Hepatocyte (in vitro differentiated cells): ENCODE results near the gene NFYC.

Experiments used
- EZH2 ChIP-seq: fragments of 200-600 bp; sonication (generic); IDR thresholded peaks from 2 replicates; pipeline ENCODE4 v1.6.1; 2016; ENCODE audit warnings: antibody characterized with exemption, mild to moderate bottlenecking, borderline replicate concordance
- TF ChIP-seq, protein P1 (sequence below): fragments of 200-600 bp; sonication (generic); IDR thresholded peaks from 2 replicates; pipeline ENCODE4 v1.5.1; 2016; ENCODE audit warnings: antibody characterized with exemption, mild to moderate bottlenecking; ENCODE audit not compliant: poor library complexity

DNA sequence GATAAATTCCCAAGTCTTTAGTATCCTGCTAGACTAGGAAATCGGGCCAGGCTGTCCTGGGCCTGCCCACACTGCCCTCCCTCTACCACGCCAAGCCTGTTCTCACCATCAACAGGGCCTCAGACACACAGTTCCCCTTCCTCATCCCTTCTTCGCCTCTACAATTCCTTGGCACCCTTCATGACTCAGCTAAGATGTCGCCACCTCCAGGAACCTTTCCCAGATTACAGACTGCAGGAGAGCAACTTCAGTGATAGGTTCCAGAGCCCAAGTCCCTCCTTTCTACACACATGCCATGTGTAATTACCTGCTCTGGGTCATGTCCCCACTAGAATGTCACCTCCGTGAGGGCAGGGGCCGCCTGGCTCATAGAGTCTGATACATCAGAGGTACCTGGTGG lies 29.4 kb upstream of the NFYC start:
- no peak for TF ChIP-seq EZH2
- TF ChIP-seq, protein P1, sequence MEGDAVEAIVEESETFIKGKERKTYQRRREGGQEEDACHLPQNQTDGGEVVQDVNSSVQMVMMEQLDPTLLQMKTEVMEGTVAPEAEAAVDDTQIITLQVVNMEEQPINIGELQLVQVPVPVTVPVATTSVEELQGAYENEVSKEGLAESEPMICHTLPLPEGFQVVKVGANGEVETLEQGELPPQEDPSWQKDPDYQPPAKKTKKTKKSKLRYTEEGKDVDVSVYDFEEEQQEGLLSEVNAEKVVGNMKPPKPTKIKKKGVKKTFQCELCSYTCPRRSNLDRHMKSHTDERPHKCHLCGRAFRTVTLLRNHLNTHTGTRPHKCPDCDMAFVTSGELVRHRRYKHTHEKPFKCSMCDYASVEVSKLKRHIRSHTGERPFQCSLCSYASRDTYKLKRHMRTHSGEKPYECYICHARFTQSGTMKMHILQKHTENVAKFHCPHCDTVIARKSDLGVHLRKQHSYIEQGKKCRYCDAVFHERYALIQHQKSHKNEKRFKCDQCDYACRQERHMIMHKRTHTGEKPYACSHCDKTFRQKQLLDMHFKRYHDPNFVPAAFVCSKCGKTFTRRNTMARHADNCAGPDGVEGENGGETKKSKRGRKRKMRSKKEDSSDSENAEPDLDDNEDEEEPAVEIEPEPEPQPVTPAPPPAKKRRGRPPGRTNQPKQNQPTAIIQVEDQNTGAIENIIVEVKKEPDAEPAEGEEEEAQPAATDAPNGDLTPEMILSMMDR: no peak
